Measurements from ENCODE around the gene PTPRCAP.
A peak's percentile ranks its signal among the peaks of the same experiment; 100 is the strongest.

Gene PTPRCAP

DNA sequence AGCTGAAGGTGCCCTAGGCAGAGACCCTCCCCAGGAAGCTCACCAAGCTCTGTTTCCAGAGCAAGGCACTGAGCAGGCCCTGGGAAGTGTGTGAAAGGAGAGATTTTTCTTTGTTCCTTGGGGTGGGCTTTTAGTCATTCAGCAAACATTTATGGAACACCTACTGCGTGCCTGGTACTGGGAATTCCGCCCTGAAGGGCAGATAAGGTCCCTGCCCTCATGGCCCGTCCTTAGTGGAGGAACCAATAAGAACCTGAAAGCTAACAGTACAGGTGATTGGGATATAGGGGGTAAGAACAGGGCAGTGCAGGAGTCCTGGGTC, 27.7 kb upstream of the PTPRCAP start:
- no peak for DNase-seq (ENCODE audit: low spot score)

- DNase-seq (ENCODE audit: low spot score): peak; percentile 74
Measured at GRCh38 chr11:67464411-67465188, 27.1 kb upstream of the PTPRCAP start.

DNA sequence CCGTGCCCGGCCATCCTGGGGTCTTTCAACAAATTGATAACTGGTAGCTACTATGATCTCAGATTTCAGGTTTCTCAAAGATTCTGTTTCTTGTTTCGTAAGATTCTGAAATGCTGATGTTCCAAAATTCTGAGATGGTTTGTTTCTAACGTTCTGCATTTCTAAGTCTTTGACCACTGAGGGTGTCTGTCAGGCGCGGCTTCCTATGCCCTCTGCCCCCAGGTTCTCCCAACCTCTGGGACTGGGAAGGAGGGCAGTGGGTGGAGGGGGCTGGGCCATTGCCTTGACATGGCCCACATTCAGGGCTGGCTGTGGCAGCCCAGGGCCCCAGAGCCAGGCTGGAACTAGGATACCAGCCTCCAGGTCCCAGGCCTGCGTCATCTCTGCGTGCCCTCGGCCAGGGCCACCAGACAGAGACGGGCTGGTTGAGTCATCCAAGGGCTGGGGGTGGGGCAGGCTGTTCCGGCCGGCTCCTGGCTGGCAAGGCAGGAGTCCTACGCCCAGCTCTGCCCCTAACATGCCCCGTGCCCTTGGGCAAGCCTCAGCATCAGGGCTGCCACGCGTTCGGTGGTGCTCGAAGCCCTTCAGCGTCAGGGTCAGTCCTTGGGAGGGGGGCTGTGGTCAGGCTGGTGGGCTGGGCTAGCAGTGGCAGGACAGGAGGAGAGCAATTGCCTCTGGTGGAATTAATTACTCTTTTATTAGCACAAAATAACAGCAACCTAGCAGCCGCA, 26.4 kb upstream of the PTPRCAP start:
- DNase-seq (ENCODE audit: low spot score): no peak

GRCh38 chr11:67463186-67463585, 25.7 kb upstream of the PTPRCAP start:
- no peak for DNase-seq (ENCODE audit: low spot score)

GRCh38 chr11:67458266-67458665, 20.8 kb upstream of the PTPRCAP start:
- DNase-seq (ENCODE audit: low spot score): no peak

GRCh38 chr11:67457453-67457852, 20.0 kb upstream of the PTPRCAP start:
- no peak for DNase-seq (ENCODE audit: low spot score)

DNA sequence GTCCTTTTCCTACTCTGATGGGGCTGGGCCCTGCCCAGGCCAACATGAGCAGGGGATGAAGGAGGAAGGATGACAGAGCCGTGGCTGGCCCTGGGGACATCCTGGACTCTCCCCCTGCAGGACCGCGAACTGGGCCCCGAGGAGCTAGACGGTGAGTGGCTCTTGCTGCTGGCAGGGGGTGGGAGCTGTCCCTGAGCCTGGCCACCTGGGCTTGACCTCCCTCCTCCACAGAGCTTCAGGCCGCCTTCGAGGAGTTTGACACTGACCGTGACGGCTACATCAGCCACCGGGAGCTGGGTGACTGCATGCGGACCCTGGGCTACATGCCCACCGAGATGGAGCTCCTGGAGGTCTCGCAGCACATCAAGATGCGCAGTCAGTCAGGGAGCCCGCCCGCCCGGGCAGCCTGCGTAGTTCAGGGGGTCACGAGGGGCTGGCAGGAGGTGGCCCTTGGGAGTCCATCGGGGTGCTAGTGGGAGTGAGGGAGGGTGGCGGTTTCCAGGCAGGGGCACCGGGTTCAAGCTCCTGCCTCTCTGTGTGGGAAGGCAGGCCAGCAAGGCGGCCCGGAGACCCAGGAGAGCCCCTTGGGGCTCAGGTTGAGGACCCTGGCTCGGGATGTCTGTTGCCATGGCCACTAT, 18.7 kb upstream of the PTPRCAP start:
- no peak for DNase-seq (ENCODE audit: low spot score)

DNA sequence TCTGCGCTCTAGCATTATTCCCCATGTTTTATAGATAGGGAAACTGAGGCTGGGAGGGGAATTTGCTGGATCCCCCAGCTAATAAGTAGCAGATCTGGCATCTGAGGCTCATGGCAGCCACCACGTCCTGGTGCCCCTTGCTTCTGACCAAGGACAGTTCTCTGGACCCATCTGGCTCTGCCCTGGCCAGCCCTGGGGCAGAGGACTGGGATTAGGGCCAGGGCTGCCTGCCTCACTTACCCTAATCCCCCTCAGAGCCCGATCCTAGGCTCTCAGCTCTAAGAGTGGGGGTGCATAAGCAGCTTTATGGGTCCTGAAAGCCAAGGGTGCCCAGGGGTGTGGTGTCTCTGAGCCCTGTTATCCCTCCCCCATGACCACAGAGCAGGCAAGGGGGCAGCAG, 17.6 kb upstream of the PTPRCAP start, which contains the start of gene CABP4:
Gene CABP4 (plus strand): TSS at position 301 of the 400 bp plus-strand sequence. CDS start 70 bp downstream, at position 371.
- DNase-seq (ENCODE audit: low spot score): no peak

- no peak for DNase-seq (ENCODE audit: low spot score)
Measured at GRCh38 chr11:67453816-67454732, 16.6 kb upstream of the PTPRCAP start.

DNA sequence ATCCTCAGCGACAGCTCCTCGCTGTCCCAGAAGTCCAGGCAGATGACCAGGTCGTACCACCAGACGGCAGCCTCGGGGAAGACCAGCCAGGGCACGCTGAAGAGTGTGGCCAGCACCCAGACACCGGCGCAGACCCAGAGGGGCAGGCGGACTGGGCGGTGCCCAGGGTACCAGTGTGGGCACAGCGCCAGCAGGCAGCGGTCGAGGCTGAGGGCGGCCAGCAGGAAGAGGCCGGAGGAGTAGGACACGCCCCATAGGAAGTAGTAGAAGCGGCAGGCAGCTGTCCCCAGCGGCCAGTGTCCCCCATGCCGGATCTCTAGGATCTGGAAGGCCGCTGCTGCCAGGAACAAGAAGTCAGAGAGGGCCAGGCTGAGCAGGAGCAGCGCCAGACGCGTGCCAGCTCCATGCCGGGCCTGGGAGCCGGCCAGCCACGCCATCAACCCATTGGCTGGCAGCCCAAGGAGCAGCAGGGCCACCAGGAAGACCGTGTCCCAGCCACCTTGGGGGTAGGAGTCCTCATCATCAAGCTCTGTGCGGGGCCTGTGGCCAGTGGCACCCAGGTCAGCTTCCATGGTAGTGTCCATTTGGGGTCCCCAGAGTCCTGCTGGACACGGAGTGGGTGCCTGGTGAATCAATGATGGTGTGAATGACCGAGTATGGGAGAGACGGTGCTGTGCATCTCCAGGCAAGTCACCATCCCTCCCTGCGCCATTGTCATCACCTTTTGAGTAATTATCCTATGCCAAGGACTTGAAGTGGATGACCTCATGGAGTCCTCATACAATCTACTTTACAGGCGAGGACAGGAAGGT, 14.9 kb upstream of the PTPRCAP start, which contains the start of gene GPR152:
Gene GPR152 (minus strand): TSS at position 589 of the 812 bp plus-strand sequence. CDS start 5 bp downstream, at position 584.
- DNase-seq (ENCODE audit: low spot score): no peak

DNA sequence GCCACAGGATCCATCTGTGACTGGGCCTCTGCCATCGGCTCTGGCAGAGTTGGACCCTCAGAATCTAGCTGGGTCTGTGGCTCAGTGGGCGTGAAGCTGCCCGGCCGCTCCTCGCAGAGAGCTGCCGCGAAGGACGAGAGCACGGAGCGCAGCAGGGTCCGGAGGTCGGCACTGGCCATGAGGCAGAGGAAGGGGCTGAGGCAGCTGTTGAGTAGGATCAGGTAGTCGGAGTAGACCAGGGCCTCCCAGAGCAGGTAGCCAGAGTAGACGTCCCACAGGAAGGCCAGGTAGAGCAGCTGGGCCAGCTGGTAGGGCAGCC, 14.1 kb upstream of the PTPRCAP start:
- no peak for DNase-seq (ENCODE audit: low spot score)

- no peak for DNase-seq (ENCODE audit: low spot score)
Measured at GRCh38 chr11:67450796-67451657, 13.5 kb upstream of the PTPRCAP start.

DNA sequence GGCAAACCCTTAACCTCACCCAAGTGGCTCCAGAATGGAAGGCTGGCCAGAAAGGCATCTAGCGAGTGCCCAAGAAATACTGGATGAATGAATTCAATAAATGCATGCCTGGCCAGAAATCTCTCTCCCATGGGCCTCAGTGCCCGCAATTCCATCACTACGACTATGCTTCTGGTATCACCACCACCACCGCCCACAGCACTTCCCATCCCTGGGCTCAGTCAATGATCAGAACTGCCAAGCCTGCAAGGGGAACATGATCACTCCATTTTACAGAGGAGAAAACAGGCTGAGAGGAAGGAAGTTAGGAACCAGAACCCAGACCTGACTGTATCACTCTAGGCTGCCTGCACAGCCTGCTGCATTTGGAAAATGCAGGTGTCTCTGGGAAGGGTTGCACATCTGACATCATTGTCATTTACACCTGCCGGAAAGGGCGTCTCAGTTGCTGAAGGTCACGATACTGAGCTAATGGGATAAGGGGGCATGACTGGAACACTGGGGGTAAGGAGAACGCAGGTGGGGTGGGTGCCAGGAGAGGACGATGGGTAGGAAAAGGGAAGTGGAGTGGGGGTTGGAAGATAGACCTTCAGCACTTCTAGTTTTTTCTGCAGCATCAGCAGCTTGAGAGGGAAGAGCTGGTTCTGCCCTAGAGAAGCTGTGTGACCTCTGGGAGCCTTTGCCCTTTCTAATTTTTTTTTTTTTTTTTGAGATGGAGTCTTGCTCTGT, 11.8 kb upstream of the PTPRCAP start:
- peak; percentile 52 for DNase-seq (ENCODE audit: low spot score)

- no peak for DNase-seq (ENCODE audit: low spot score)
Measured at GRCh38 chr11:67448220-67448609, 10.7 kb upstream of the PTPRCAP start.

GRCh38 chr11:67445515-67445914, 8.0 kb upstream of the PTPRCAP start:
- no peak for DNase-seq (ENCODE audit: low spot score)

DNA sequence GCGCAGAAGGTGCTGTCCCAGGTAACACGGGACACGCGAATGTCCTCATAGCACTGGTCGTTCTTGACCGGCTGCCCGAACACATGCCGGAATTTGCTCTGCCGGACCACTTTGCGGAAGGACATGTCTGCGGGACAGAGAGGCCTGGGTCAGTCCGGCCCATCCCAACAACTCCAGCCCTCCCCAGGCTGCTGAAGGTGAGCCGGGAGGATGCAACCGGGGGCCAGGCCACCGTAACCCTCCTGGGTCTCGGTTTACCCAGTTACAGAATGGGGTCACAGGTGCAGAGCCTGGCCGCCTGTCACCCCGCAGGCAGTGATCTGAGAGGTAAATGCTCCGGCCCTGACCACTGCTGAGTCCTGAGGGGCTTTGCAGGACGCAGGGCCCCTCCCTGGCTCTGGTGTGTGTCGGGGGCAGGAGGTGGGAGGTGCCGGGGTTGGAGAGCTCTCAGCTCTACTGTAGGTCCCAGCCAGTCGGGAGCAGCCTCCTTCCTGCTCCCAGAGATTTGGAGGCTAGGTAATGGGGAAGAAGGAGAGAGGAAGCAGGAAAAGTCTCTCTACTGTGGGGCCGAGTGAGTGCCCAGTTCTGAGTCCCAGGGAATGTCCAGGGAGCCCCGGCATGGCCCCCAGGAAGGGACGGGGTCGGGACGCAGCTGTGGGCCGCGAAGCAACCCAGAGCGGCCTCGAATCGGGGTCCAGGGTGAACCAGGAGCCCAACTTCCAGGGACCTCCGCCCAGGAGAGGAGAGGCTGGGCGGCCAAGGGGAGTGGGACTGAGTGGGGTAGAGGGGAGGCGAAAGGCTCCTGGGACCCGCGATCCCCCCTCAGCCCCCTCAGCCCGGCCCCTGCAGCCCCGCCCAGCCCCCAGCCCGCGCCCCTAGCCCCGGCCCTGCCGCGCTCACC, 5.3 kb upstream of the PTPRCAP start:
- DNase-seq (ENCODE audit: low spot score): no peak

GRCh38 chr11:67441731-67442351, 4.4 kb upstream of the PTPRCAP start:
- DNase-seq (ENCODE audit: low spot score): no peak

DNA sequence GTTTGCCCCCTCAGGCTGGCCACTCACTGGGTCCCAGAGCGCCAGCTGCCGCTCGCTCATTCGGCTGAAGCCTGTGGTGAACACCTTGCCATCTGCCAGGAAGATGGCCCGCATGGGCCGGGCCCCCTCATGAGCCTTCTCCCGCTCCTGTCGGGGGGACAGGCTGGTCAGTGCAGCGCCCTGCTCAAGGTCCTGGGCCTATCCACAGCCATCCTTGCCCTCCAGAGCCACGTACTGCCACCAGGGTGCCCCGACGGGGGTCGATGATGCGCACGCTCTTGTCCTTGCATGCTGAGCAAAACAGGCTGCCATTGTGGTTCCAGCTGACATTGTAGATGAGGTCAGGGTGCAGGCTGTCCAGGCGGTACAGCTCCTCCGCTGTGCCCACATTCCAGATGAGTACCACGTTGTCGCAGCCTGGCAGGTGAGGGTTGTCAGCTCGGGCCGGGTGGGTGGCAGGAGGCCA, 3.6 kb upstream of the PTPRCAP start:
- no peak for DNase-seq (ENCODE audit: low spot score)

Data from pons (tissue), 1 donor.